NCI-H69 (cell line): ENCODE data around the gene IL13.
A peak's percentile ranks its signal among the peaks of the same experiment; 100 is the strongest.

Experiments
- DNase-seq: peaks from one replicate; lab custom pipeline; 2025; lab: John Stamatoyannopoulos, UW

Gene IL13

GRCh38 chr5:132655821-132656773, 1.9 kb upstream of the IL13 start:
- peak; percentile 80 for DNase-seq

GRCh38 chr5:132656774-132657355, 1.1 kb upstream of the IL13 start:
- no peak for DNase-seq

- DNase-seq = no peak
These were observed 669 bp downstream of the IL13 start for GRCh38 chr5:132658381-132659302.

- no peak for DNase-seq
These were observed 1.9 kb downstream of the IL13 start for GRCh38 chr5:132659598-132660493.

GRCh38 chr5:132661231-132662003, 3.4 kb downstream of the IL13 start:
- DNase-seq = no peak

GRCh38 chr5:132662004-132662401, 4.0 kb downstream of the IL13 start:
- DNase-seq = no peak

- peak; percentile 31 for DNase-seq
These were observed 5.2 kb downstream of the IL13 start for GRCh38 chr5:132662925-132663770.

- no peak for DNase-seq
These were observed 6.1 kb downstream of the IL13 start for GRCh38 chr5:132663771-132664695.

- DNase-seq = no peak
These were observed 6.8 kb downstream of the IL13 start for GRCh38 chr5:132664696-132665209.

- no peak for DNase-seq
These were observed 7.7 kb downstream of the IL13 start for GRCh38 chr5:132665574-132666080.

GRCh38 chr5:132666310-132667123, 8.5 kb downstream of the IL13 start:
- no peak for DNase-seq

- no peak for DNase-seq
These were observed 9.3 kb downstream of the IL13 start for GRCh38 chr5:132667309-132667708.

- no peak for DNase-seq
These were observed 10.1 kb downstream of the IL13 start for GRCh38 chr5:132667761-132668705.

- no peak for DNase-seq
These were observed 10.9 kb downstream of the IL13 start for GRCh38 chr5:132668706-132669454.

- DNase-seq = no peak
These were observed 11.5 kb downstream of the IL13 start for GRCh38 chr5:132669455-132669820.
